GM12875 (cell line): ENCODE data around the gene RBBP8.

Experiments used
- H3K4me3 ChIP-seq: one replicate; pipeline ENCODE4 v1.5.1; 2011; ENCODE audit warnings: low read depth, low read length, control low read depth
- CTCF ChIP-seq: IDR thresholded peaks from 2 replicates; pipeline ENCODE4 v1.5.1; 2011; ENCODE audit warnings: low read depth, mild to moderate bottlenecking, control low read depth, inconsistent platforms, low read length, moderate library complexity, borderline replicate concordance; ENCODE audit not compliant: insufficient read depth

RBBP8 gene

DNA sequence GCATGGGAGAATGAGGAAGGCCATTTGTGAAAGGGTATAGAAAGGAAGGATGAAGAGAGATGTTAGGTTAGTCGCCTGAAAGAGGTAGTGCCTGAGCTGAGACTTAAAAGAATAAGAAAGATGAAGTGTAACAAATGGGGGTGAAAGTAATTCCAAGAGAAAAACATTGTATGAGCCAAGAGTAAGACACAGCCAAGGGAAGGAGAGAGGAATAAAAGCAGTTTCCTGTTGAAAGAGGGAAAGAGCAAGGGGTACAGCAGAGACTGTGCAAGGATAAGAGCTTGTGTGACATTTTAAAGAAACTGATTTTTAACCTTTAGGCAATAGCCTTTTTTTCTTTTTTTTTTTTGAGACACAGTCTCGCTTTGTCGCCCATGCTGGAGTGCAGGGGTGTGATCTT lies 4.8 kb upstream of the RBBP8 start:
- no peak overlapping the region for H3K4me3 ChIP-seq
- no peak for TF ChIP-seq CTCF

- H3K4me3 ChIP-seq, result no peak overlapping the region
- TF ChIP-seq CTCF, result peak; percentile 65; the same call in 1 of the 2 replicates
Observed at GRCh38 chr18:22930089-22930713, 2.9 kb upstream of the RBBP8 start.

GRCh38 chr18:22932885-22933205 lies 283 bp upstream of the RBBP8 start:
- no peak for TF ChIP-seq CTCF
- peak overlapping the region; percentile 80 for H3K4me3 ChIP-seq

GRCh38 chr18:22933966-22934423 lies 867 bp downstream of the RBBP8 start:
- no peak for TF ChIP-seq CTCF
- peak overlapping the region; percentile 80 for H3K4me3 ChIP-seq

GRCh38 chr18:22934789-22935188 lies 1.7 kb downstream of the RBBP8 start:
- H3K4me3 ChIP-seq, result peak overlapping the region; percentile 29
- no peak for TF ChIP-seq CTCF

- H3K4me3 ChIP-seq, result no peak overlapping the region
- no peak for TF ChIP-seq CTCF
Observed at GRCh38 chr18:22935431-22935830, 2.3 kb downstream of the RBBP8 start.

GRCh38 chr18:22936515-22936914 lies 3.4 kb downstream of the RBBP8 start:
- no peak for TF ChIP-seq CTCF
- no peak overlapping the region for H3K4me3 ChIP-seq
